ENCODE results near the gene PLXDC1. TPM values are rescaled to one million over a fixed set of nuclear protein-coding genes. Genes with fewer than 3 reads are reported as not detected.
"Not testable (repeated sequence)": the region's sequence is repeated elsewhere in the genome, so short reads cannot be mapped to it uniquely, and the experiment has no call there.

Gene PLXDC1
- total RNA-seq, 3 donors from 2014 or later: 11.8 to 37.7 (median 23.1) TPM

DNA sequence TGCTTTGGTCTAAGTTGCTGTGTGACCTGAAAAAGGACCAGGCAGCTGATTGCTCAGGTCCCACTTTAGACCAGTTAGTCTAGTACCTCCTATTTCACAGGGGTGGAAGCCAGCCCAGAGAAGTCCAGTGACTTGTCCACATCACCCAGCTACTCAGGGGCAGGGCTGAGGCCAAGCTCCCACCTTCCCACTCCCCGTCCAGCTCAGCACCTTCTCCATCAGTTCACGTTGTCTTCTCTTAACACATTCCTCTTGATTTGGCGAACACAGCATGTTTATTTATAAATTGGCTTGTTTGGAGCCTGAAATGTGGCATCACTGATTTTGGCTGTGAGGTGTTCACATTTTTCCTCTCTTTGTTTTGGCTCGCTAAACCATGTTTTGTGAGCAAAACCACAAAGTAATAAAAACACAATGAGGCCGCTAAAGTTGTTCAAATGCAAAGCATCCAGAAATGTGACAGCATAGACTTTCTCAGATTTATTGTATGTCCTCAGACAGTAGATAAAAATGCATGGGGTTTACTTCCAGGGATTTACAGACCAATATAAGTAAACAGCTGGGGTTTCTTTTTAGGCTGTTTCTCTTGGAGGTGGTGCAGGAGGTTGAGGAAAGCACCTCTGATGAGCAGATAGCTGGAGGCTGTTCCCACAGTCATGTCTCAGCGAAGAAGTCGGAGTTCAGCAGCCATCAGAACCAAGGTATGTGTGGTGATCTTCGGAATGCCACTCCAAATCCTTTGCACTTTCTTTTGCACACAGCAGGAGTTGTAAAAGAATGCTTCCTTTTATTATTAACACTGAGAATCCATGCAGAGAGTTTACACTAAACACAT, 88.4 kb downstream of the PLXDC1 start:
- H3K4me3 ChIP-seq: no peak overlapping the region
- intact Hi-C loops (cut with DNase I; ENCODE audit: low total_unique reads): no loop called here
- peaks cover 7 to 17% of the 10 kb centered on the region in 2 donors for H3K4me1 ChIP-seq
- no peak for TF ChIP-seq POLR2A (IDR thresholded peaks at IDR 0.05)
- TF ChIP-seq, protein P1, sequence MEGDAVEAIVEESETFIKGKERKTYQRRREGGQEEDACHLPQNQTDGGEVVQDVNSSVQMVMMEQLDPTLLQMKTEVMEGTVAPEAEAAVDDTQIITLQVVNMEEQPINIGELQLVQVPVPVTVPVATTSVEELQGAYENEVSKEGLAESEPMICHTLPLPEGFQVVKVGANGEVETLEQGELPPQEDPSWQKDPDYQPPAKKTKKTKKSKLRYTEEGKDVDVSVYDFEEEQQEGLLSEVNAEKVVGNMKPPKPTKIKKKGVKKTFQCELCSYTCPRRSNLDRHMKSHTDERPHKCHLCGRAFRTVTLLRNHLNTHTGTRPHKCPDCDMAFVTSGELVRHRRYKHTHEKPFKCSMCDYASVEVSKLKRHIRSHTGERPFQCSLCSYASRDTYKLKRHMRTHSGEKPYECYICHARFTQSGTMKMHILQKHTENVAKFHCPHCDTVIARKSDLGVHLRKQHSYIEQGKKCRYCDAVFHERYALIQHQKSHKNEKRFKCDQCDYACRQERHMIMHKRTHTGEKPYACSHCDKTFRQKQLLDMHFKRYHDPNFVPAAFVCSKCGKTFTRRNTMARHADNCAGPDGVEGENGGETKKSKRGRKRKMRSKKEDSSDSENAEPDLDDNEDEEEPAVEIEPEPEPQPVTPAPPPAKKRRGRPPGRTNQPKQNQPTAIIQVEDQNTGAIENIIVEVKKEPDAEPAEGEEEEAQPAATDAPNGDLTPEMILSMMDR (IDR thresholded peaks at IDR 0.05): no peak
- TF ChIP-seq POLR2AphosphoS5 (IDR thresholded peaks at IDR 0.05): no peak
- no peaks in the 10 kb centered on the region for H3K27me3 ChIP-seq
- H3K27ac ChIP-seq: peak overlapping the region; percentile 14 to 48
- H3K36me3 ChIP-seq: no peaks in the 10 kb centered on the region
- no peak for DNase-seq (ENCODE audit: low spot score in 2 of 2)
- H3K9me3 ChIP-seq: no peaks in the 10 kb centered on the region

DNA sequence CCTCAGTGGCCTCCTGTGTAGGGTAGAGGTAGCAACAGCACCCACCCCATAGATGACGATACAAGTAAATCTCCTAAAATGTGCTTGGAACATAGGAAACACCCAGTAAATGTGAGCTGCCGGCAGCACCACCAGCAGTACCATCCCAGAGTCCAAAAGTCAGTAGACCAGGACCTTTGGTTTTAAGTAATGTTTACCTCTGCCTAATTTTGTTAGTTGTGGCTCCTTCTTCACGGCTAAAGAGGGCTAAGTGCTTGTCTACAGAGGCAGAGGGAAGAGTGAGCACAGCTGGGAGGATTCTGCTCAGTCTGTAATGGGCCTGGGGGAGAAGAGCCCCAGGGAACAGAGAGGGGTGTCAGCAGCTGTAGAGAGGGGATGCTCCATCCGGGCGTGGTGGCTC, 92.9 kb downstream of the PLXDC1 start:
- DNase-seq (ENCODE audit: low spot score in 2 of 2): no peak
- peak overlapping the region; percentile 8 to 77 for H3K27ac ChIP-seq
- intact Hi-C loops (cut with DNase I; ENCODE audit: low total_unique reads): no loop called here

DNA sequence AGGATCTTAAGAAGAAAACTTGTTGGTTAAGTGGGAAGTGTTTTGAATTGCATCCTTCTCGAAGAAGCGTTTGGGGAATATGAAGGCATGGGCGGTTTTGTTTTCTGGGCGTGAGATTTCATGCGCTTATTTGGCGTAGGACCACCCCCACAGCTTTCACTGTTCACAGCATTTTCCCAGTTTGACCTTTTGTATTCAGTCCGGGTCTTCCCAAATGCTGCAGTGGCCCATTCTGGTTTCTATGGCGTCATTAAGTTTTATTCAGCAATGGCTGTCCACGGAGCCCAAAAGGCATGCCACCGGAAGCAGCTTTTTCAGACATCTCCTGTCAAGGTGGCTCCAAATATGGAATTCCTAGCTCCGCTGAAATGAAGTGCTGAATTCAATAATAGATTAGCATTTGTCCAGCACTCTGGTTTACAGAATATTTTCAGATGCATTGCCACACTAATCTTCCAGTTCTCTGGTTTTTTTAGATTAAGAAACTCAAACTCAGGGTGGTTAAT, 93.7 kb downstream of the PLXDC1 start:
- intact Hi-C loops (cut with DNase I; ENCODE audit: low total_unique reads): no loop called here

More for the DNA sequence above, 92.9 kb downstream of the PLXDC1 start:
- Histone ChIP-seq H3K4me1 (peaks cover 7 to 9% of the 10 kb centered on the region in 2 donors), H3K4me3 (no peak overlapping the region), H3K36me3 (no peaks in the 10 kb centered on the region), H3K27me3 (no peaks in the 10 kb centered on the region), H3K9me3 (no peaks in the 10 kb centered on the region)
- TF ChIP-seq POLR2AphosphoS5 (IDR thresholded peaks at IDR 0.05): no peak
- no peak for TF ChIP-seq POLR2A (IDR thresholded peaks at IDR 0.05)
- TF ChIP-seq, protein P1 (IDR thresholded peaks at IDR 0.05): no peak

DNA sequence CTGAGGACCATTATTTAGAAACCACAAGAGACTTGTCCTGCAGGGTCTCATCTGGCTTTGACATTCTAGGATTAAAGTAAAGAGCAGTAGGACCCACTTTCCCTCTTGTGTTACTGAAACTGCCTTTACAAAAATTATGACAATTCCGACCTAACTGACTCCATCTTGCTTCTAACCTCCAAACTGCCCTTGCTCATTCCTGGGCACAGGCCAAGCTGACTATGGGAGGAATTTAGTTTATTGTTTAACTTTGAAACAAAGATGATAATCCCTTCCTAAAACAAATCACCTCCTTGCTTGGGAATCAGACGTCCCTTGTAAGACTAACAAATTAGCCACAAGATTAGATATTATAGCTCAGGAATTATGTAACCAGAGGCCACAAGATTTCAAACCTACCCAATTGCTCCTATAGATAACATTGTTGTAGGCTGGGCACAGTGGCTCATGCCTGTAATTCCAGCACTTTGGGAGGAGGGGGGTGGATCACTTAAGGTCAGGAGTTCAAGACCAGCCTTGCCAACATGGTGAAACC, 97.3 kb downstream of the PLXDC1 start:
- intact Hi-C loops (cut with DNase I; ENCODE audit: low total_unique reads): no loop called here
- Histone ChIP-seq H3K4me1 (no peaks in the 10 kb centered on the region), H3K9me3 (no peaks in the 10 kb centered on the region), H3K27ac (no peak overlapping the region), H3K27me3 (no peaks in the 10 kb centered on the region), H3K36me3 (no peaks in the 10 kb centered on the region), H3K4me3 (no peak overlapping the region)
- no peak for DNase-seq (ENCODE audit: low spot score in 2 of 2)
- TF ChIP-seq POLR2AphosphoS5 (IDR thresholded peaks at IDR 0.05): no peak
- no peak for TF ChIP-seq POLR2A (IDR thresholded peaks at IDR 0.05)
- TF ChIP-seq, protein P1 (IDR thresholded peaks at IDR 0.05): no peak

More for the DNA sequence above, 93.7 kb downstream of the PLXDC1 start:
- H3K27ac ChIP-seq: peak overlapping the region; percentile 55 to 77
- no peaks in the 10 kb centered on the region for H3K9me3 ChIP-seq
- H3K36me3 ChIP-seq: no peaks in the 10 kb centered on the region
- peak overlapping the region; percentile 46 to 71 (median 61) for H3K4me3 ChIP-seq
- no peaks in the 10 kb centered on the region for H3K27me3 ChIP-seq
- H3K4me1 ChIP-seq: peaks cover 1 to 3% of the 10 kb centered on the region in 2 donors
- no peak for TF ChIP-seq POLR2A (IDR thresholded peaks at IDR 0.05)
- TF ChIP-seq POLR2AphosphoS5 (IDR thresholded peaks at IDR 0.05): no peak
- TF ChIP-seq, protein P1 (IDR thresholded peaks at IDR 0.05): no peak
- DNase-seq (ENCODE audit: low spot score in 2 of 2): no peak

DNA sequence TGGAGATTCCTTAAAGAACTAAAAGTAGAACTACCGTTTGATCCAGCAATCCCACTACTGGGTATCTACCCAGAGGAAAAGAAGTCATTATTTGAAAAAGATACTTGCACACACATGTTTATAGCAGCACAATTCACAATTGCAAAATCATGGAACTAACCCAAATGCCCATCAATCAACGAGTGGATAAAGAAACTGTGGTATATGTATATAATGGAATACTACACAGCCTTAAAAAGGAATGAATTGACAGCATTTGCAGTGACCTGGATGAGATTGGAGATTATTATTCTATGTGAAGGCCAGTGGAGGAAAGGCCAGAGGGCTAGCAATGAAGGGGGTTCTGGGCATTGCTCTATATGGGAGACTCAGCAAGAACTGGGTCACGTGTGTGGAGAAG, 99.0 kb downstream of the PLXDC1 start:
- H3K36me3 ChIP-seq; DNase-seq (ENCODE audit: low spot score in 2 of 2); H3K4me1 ChIP-seq; H3K27ac ChIP-seq; H3K27me3 ChIP-seq; intact Hi-C loops (cut with DNase I; ENCODE audit: low total_unique reads); H3K4me3 ChIP-seq: not testable (repeated sequence)
- H3K9me3 ChIP-seq: peaks cover 9 to 11% of the 10 kb centered on the region in 2 donors
